Activated CD4-positive, alpha-beta T cell treated with anti-CD3 and anti-CD28 coated beads for 36 hours (primary cell): ENCODE measurements around the gene RBCK1. TPM values are rescaled to one million over a fixed set of nuclear protein-coding genes. Genes with fewer than 3 reads are reported as not detected.

Source experiments
- ATAC-seq: fragments of 200-7000 bp; cut with Tn5 transposase; one replicate; pipeline ENCODE4 v1.10.0; 2021; ENCODE audit warnings: mild to moderate bottlenecking, moderate library complexity
- CTCF ChIA-PET: fragments of 350-600 bp; sonication (Branson Sonifier 250); formaldehyde crosslinking; loops from one replicate; lab custom pipeline; 2021; ENCODE audit warnings: antibody characterized with exemption; lab: Charles Lee
- POLR2A ChIA-PET: fragments of 350-600 bp; sonication (Branson Sonifier 250); formaldehyde crosslinking; loops from one replicate; lab custom pipeline; 2021; ENCODE audit warnings: antibody characterized with exemption, inconsistent platforms; lab: Charles Lee
- DNase-seq: peaks from one replicate; pipeline ENCODE4 v3.0.0-alpha.2; 2020
- H3K27ac Mint-ChIP-seq: one replicate; pipeline ENCODE4 v1.8.0; 2021; ENCODE audit warnings: mixed read lengths
- H3K27me3 Mint-ChIP-seq: one replicate; pipeline ENCODE4 v1.8.0; 2021; ENCODE audit warnings: mixed read lengths
- H3K36me3 Mint-ChIP-seq: one replicate; pipeline ENCODE4 v1.8.0; 2021; ENCODE audit warnings: low read depth, mixed read lengths
- H3K4me1 Mint-ChIP-seq: one replicate; pipeline ENCODE4 v1.8.0; 2021; ENCODE audit warnings: mixed read lengths
- H3K4me3 Mint-ChIP-seq: one replicate; pipeline ENCODE4 v1.8.0; 2021; ENCODE audit warnings: mild to moderate bottlenecking, moderate library complexity, mixed read lengths
- H3K9me3 Mint-ChIP-seq: one replicate; pipeline ENCODE4 v1.8.0; 2021; ENCODE audit warnings: low read depth, mixed read lengths
- intact Hi-C, 2 experiments: fragments of 100-400 bp; cut with DNase I in 1 of 2; cut with micrococcal nuclease in 1 of 2; formaldehyde crosslinking; loops; one replicate each; pipeline versions ENCODE4 v1.14.2 to v1.15.1; 2022 to 2024; cut with DNase I, micrococcal nuclease
- total RNA-seq, 2 experiments: library from RNA; stranded (reverse); gene quantifications; one replicate each; pipeline ENCODE4 v1.2.3, GENCODE V29; 2021

The RBCK1 gene
- total RNA-seq, 2 experiments from 2014 or later: 130 to 149 TPM

DNA sequence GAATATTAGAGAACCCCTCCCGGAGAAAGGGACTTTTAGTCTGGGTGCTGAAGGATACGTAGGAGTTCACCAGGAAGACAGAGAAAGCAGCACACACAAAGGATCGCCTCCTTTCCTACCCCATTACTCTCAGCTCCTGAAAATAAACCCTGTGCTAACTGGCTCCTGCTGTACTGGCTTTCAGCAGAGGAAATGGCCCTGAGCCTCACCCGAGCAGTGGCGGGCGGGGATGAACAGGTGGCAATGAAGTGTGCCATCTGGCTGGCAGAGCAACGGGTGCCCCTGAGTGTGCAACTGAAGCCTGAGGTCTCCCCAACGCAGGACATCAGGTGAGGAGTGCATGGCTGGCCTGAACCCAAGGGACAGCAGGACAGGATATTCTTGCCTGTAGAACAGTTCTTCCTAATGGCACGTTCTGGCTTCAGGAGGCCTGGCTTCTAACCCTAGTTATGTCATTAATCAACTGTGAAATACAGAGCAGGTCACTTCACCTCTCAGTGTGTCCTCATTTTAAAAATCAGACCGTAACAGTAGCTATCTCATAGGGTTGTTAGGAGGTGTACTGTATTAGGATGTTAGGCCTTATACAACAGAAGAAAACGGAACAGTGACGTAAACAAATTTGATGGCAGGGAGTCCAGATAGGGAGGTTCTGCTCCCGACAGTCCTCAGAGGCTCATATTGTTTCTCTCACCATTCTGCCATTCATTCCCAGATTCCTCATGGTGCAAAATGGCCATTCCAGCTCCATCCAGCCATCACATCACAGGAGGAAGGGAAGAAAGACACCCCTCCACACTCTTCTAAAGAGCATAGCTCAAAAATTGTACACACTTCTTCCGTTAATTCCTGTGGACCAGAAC is 1.8 kb downstream of the RBCK1 start:
- H3K27me3 Mint-ChIP-seq: no peaks in the 10 kb centered on the region
- H3K9me3 Mint-ChIP-seq: peaks cover 6% of the 10 kb centered on the region
- ATAC-seq (no peak), DNase-seq (peak; percentile 30)
- POLR2A ChIA-PET: interaction anchor here (0.9 kb wide), 1 partner anchor 18 kb away, joined by 4 read pairs; no protein-coding TSS in a partner anchor
- peak overlapping the region; percentile 79 for H3K4me3 Mint-ChIP-seq
- peaks cover 49% of the 10 kb centered on the region for H3K36me3 Mint-ChIP-seq
- intact Hi-C loops: loop anchor here (2.0 to 5.0 kb wide), 3 partner anchors 67 to 1692 kb away; partner anchors contain the start of genes RAD21L1 (in 1 of the 2) and STK35 (in 1 of the 2)
- peak overlapping the region; percentile 83 for H3K27ac Mint-ChIP-seq
- H3K4me1 Mint-ChIP-seq: peaks cover 54% of the 10 kb centered on the region
- CTCF ChIA-PET: interaction anchor here (0.5 to 0.7 kb wide), 3 partner anchors 17 to 82 kb away, joined by 3 to 4 read pairs (median 3); no protein-coding TSS in a partner anchor

DNA sequence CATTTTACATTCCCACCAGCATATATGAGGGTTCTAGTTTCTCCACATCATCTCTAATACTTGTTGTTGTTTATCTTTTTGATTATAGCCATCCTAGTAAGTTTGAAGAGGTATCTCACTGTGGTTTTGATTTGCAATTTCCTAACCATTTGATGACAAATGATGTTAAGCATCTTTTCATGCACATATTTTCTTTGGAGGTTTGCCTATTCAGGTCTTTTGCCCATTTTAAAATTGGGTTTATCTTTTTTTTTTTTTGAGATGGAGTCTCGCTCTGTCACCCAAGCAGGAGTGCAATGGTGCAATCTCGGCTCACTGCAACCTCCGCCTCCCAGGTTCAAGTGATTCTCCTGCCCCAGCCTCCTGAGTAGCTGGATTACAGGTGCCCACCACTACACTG is 4.0 kb downstream of the RBCK1 start:
- intact Hi-C loops: no loop called here
- no peaks in the 10 kb centered on the region for H3K27me3 Mint-ChIP-seq

DNA sequence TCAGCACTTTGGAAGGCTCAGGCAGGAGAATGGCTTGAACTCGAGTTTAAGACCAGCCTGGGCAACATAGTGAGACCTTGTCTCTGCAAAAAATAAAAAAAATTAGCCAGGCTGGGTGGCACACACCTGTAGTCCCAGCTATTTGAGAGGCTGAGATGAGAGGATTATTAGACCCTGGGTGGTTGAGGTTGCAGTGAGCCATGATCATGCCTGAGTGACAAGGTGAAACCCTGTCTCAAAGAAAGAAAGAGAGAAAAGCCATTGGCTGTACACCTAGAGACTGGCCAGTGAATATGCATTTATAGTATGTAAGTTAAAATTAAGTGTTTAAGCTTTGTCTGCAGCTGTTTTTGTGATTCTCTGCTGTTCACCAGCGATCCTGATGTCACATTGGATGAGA is 6.1 kb downstream of the RBCK1 start:
- intact Hi-C loops: no loop called here
- H3K27ac Mint-ChIP-seq: no peak overlapping the region
- peaks cover 64% of the 10 kb centered on the region for H3K4me1 Mint-ChIP-seq
- CTCF ChIA-PET: interaction anchor here (0.9 to 1.3 kb wide), 3 partner anchors 13 to 37 kb away, joined by 3 read pairs; no protein-coding TSS in a partner anchor
- H3K27me3 Mint-ChIP-seq: no peaks in the 10 kb centered on the region
- DNase-seq (no peak), ATAC-seq (no peak)
- peaks cover 6% of the 10 kb centered on the region for H3K9me3 Mint-ChIP-seq
- peaks cover 74% of the 10 kb centered on the region for H3K36me3 Mint-ChIP-seq
- no peak overlapping the region for H3K4me3 Mint-ChIP-seq
- POLR2A ChIA-PET: no interaction called here

More for the DNA sequence above, 4.0 kb downstream of the RBCK1 start:
- ChIA-PET CTCF (interaction anchor here (0.9 kb wide), 1 partner anchor 51 kb away, joined by 3 read pairs; no protein-coding TSS in a partner anchor), POLR2A (no interaction called here)
- ATAC-seq (no peak), DNase-seq (no peak)
- H3K9me3 Mint-ChIP-seq: peaks cover 6% of the 10 kb centered on the region
- no peak overlapping the region for H3K27ac Mint-ChIP-seq
- no peak overlapping the region for H3K4me3 Mint-ChIP-seq
- peaks cover 63% of the 10 kb centered on the region for H3K36me3 Mint-ChIP-seq
- peaks cover 66% of the 10 kb centered on the region for H3K4me1 Mint-ChIP-seq

DNA sequence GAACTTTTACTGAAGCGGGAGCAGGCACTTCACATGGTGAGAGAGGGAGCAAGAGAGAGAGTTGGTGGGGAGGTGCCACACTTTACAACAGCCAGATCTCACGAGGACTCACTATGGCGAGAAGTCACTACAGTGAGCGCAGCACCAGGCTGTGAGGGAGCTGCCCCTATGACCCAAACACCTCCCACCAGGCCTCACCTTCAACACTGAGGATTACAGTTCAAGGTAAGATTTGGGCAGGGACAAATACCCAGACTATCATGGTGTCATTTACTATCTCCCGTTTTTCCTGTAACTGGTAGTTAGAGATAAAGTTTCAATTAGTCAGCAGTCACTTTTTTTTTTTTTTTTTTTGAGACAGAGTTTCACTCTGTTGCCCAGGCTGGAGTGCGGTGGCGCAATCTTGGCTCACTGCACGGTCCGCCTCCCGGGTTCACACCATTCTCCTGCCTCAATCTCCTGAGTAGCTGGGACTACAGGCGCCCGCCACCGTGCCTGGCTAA is 7.8 kb downstream of the RBCK1 start:
- ChIA-PET POLR2A (interaction anchor here (0.6 kb wide), 1 partner anchor 13 kb away, joined by 7 read pairs; no protein-coding TSS in a partner anchor), CTCF (no interaction called here)
- Mint-ChIP-seq H3K4me3 (no peak overlapping the region), H3K9me3 (peaks cover 6% of the 10 kb centered on the region), H3K4me1 (peaks cover 48% of the 10 kb centered on the region), H3K27ac (peak overlapping the region; percentile 73), H3K27me3 (no peaks in the 10 kb centered on the region), H3K36me3 (peaks cover 64% of the 10 kb centered on the region)
- intact Hi-C loops: no loop called here
- no peak for DNase-seq
- ATAC-seq: peak; percentile 12

DNA sequence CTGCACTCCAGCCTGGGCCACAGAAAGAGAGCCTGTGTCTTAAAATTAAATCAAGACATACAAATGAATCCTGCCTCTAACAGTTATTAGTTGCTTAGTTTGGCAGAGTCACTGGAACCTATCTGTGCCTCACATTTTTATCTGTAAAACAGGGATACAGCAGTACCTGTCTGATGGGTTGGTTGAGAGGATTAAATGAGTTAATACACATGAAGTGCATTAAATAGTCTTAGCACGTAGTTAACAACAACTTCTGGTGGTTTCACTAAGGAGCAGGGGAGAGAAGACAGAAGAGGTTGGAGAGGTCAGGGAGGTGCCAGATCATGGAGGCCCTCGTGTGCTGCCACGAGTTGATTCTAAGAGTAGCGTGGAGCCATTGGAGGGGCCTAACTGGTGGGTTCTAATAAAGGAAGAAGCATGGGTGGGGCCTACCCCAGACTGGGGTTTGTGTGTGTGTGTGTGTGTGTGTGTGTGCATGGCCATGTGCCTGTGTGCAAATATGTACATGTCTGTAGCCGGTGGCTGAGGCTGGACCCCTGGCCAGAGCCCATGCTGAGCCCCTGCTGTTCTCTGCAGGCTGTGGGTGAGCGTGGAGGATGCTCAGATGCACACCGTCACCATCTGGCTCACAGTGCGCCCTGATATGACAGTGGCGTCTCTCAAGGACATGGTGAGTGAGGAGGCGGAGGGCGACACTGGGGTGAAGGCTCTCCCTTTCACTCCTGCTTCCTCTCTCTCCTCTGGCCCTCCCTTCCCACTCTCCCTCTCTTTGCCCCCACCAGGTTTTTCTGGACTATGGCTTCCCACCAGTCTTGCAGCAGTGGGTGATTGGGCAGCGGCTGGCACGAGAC is 9.1 kb downstream of the RBCK1 start:
- Mint-ChIP-seq H3K9me3 (no peaks in the 10 kb centered on the region), H3K27me3 (no peaks in the 10 kb centered on the region), H3K36me3 (peaks cover 60% of the 10 kb centered on the region), H3K27ac (peak overlapping the region; percentile 51), H3K4me3 (no peak overlapping the region), H3K4me1 (peaks cover 37% of the 10 kb centered on the region)
- ATAC-seq (no peak), DNase-seq (no peak)
- ChIA-PET POLR2A (no interaction called here), CTCF (interaction anchor here (0.7 kb wide), 1 partner anchor 10 kb away, joined by 3 read pairs; no protein-coding TSS in a partner anchor)
- intact Hi-C loops: no loop called here

DNA sequence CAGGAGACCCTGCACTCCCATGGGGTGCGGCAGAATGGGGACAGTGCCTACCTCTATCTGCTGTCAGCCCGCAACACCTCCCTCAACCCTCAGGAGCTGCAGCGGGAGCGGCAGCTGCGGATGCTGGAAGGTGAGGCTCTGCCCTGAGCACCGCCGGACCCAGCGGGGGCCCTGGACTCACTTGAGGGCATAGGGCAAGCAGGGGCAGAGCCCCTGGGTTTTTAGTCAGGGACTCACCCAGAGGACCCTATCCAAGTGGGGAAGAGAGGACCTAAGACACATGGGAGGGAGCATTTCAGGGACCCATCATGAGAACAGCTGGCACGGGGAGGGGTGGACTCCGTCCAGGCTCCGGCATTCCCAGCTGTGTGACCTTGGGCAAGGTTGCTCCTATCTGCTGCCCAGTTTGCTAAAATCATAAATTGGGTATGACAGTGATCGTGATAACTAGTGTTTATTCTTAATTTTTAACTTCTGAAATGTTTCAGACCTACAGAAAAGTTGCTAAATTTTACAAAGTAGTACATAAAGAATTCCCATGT is 9.8 kb downstream of the RBCK1 start:
- H3K4me3 Mint-ChIP-seq: no peak overlapping the region
- ChIA-PET POLR2A (interaction anchor here (0.6 kb wide), 1 partner anchor 40 kb away, joined by 3 read pairs; no protein-coding TSS in a partner anchor), CTCF (interaction anchor here (0.6 kb wide), 1 partner anchor 52 kb away, joined by 3 read pairs; no protein-coding TSS in a partner anchor)
- H3K9me3 Mint-ChIP-seq: no peaks in the 10 kb centered on the region
- peaks cover 33% of the 10 kb centered on the region for H3K4me1 Mint-ChIP-seq
- no peak overlapping the region for H3K27ac Mint-ChIP-seq
- DNase-seq (no peak), ATAC-seq (no peak)
- H3K36me3 Mint-ChIP-seq: peaks cover 59% of the 10 kb centered on the region
- intact Hi-C loops: no loop called here
- no peaks in the 10 kb centered on the region for H3K27me3 Mint-ChIP-seq

DNA sequence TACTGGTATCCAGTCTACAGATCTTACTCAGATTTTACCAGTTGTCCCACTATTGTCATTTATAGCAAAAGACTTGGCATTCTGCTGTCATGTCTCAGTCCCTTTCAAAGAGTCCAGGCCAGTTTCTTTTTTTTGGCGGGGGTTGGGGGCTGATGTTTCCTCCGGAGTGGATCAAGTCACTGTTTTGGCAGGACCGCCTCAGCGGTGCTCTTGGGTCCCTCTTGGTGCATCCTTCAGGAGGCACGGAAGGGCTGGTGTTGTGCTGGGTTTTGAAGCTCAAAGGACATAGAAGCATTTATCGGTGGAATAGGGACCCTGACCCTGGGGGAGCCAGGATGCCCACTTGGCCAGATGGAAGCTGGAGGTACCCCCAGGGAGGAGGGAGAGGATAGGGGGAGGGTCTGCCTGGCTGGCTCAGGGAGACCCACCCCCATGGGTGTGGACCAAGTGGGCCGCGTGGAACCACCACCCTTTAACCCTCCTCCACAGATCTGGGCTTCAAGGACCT is 10.8 kb downstream of the RBCK1 start:
- CTCF ChIA-PET: interaction anchor here (0.6 kb wide), 1 partner anchor 53 kb away, joined by 3 read pairs; no protein-coding TSS in a partner anchor
- H3K27ac Mint-ChIP-seq: no peak overlapping the region
- H3K4me1 Mint-ChIP-seq: peaks cover 22% of the 10 kb centered on the region

DNA sequence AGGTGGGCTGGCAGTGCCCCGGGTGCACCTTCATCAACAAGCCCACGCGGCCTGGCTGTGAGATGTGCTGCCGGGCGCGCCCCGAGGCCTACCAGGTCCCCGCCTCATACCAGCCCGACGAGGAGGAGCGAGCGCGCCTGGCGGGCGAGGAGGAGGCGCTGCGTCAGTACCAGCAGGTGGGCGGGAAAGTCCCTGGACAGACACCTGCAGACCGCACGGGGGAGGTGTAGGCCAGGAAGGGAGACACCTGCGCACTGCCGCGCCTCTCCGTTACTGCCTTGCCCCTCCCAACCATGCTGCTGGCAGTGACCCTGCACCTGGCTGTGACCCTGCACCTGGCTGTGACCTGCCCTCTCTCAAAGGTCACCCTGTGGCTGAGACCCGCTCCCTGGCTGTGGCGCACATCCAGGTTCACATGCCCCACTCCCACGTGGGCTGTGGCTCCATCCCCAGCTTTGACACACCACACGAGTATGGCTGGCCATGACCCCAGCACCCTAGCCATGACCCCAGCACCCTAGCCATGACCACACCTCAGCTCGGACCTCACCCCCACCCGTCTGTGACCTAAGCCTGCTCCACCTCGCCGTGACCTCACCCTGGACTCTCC is 11.6 kb downstream of the RBCK1 start:
- DNase-seq (peak; percentile 5), ATAC-seq (peak; percentile 17)
- no peak overlapping the region for H3K27ac Mint-ChIP-seq
- no peak overlapping the region for H3K4me3 Mint-ChIP-seq
- ChIA-PET POLR2A (no interaction called here), CTCF (no interaction called here)
- no peaks in the 10 kb centered on the region for H3K9me3 Mint-ChIP-seq
- peaks cover 62% of the 10 kb centered on the region for H3K36me3 Mint-ChIP-seq
- peaks cover 18% of the 10 kb centered on the region for H3K4me1 Mint-ChIP-seq
- H3K27me3 Mint-ChIP-seq: no peaks in the 10 kb centered on the region
- intact Hi-C loops: no loop called here

More for the DNA sequence above, 10.8 kb downstream of the RBCK1 start:
- Mint-ChIP-seq H3K27me3 (no peaks in the 10 kb centered on the region), H3K4me3 (no peak overlapping the region), H3K9me3 (no peaks in the 10 kb centered on the region), H3K36me3 (peaks cover 56% of the 10 kb centered on the region)
- ATAC-seq (no peak), DNase-seq (peak; percentile 0)
- POLR2A ChIA-PET: no interaction called here
- intact Hi-C loops: no loop called here

DNA sequence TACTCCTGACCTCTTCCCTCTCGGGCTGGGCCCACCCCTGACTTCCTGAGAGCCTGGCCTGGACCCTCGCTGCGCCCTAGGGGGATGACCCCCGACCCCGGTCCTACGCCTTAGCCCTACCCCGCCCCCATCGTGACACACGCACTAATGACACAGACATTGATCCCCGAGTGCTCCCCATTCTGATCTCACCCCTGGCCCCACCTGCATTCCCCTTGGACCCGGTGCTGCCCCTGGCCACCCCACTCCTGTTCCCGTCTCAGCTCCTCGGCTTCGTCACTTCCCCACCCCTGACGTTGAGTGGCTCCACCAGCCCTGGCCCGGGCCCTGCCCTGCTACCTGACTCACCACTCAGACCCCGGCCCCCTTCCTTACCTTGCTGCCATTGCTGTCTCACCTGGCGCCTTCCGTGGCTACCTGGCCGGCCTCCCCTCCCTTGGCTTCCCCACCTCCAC is 12.1 kb downstream of the RBCK1 start:
- ATAC-seq (peak; percentile 23), DNase-seq (no peak)
- H3K27me3 Mint-ChIP-seq: no peaks in the 10 kb centered on the region
- intact Hi-C loops: no loop called here
- POLR2A ChIA-PET: no interaction called here
- no peaks in the 10 kb centered on the region for H3K9me3 Mint-ChIP-seq
- H3K36me3 Mint-ChIP-seq: peaks cover 64% of the 10 kb centered on the region
- H3K4me1 Mint-ChIP-seq: peaks cover 18% of the 10 kb centered on the region
- CTCF ChIA-PET: no interaction called here
- H3K27ac Mint-ChIP-seq: no peak overlapping the region
- no peak overlapping the region for H3K4me3 Mint-ChIP-seq
